ELR (cell line): ENCODE measurements around the gene ANKRD63.
A peak's percentile ranks its signal among the peaks of the same experiment; 100 is the strongest.

ENCODE experiments used
- DNase-seq: peaks from one replicate; pipeline ENCODE4 v3.0.0-alpha.2; 2015; ENCODE audit warnings: low read depth

ANKRD63 gene

DNA sequence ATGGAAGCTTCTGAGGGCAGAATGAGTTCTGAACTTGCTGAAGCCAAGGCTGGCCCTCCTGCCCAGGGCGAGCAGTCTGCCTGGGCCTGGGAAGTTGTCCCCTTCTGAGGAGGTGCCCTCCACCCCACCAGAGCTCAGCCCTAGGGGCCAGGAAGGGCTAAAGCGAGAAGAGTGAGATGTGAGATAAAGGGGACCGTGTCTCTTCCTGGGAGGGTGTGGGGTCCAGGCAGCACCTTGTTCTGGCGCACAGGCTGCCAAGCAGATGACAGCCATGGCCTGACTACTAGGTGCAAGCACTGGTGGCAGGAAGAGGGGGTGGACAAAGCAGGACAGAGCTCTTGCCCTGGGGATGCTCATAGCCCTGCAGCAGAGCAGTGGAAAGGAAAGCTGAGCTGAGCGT, 40.3 kb downstream of the ANKRD63 start:
- DNase-seq, result no peak

DNA sequence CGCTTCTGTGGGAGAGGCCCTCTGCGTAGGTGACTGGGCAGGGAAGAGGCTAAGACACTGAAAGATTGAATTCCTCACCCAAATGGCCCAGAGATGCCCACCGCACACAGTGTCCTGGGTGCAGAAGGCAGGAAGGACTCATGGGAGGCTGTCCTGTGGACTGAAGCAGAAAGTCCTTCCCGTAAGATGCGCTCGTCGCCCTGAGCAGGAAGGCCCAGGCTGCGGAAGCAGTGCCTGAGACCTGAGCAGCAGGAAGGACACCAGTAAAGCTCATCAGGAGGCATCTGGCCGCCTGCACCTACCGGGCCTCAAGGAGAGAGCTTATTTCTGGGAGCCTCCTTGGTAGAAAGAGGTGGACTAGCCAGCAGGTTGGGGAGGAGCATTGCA, 40.7 kb downstream of the ANKRD63 start:
- no peak for DNase-seq

DNA sequence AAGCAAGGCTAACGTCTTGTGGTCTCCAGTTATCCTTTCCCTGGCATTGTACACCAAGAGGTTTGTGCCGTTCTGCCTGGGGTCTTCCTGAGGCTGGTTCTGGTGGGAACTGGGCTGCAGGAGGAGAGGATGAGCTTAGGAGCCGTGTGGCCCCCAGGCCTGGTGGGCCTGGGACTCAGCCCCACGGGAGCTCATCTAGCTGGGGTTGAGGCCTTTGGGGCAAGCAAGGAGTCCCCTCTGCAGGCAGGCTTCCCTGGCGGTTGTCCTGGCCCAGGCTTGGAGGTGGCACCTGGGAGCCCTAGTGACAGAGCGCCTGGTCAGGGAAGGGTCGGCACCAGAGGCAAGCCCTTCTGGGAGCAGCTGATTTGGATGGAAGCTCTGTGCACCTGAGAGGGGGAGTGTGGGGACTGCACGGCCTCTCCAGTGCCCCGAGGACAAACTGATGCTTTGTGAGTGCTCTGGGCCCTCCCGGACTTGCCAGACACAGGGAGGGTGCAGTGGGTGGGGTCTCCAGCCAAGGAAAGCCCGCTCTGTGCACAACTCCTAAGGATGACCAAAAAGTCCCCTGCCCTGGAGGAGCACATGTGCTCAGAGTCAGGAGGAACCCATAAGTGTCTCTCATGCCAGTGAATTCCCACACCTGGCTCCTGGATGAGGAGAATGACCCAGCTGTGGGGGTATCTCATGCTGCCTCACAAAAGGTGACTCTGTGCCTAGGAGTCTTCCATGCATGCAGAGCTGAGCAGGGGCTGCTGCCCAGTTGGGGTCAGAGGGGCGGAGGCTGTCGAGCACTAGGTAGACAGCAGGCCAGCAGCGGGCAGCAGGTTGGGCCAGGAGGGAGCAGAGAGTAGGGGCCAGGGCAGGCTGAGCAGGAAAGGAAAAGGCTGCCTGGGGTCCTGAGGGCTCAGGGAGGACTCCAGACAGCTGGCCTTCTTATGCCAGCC, 41.3 kb downstream of the ANKRD63 start:
- no peak for DNase-seq

DNA sequence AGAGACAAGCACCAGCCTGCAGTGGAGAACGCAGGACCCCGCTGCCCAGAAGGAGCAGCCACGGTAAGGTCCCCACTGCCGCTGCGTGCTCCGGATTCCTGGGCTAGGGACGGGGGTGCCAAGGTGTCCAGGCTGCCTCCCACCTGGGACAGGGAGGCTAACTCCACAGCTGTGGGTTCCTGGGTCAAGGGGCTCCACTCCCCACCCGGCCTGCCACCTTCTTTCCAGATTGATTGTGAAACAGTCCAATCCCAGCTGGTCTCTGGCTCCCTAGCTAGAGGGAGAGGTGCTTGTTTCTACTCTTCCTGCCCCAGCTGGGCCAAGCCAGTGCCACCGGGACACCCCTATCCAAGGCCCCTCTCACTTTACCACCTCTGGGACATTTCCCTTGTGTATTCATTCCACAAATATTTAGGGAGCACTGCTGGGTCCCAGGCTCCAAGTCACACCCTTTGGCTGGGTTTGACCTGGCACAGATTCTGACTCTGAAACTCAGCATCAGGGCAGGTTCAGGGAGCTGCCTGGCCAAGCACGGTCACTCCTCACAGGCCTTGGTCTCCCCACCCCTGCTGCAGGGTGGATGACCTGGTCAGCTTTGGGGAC, 42.1 kb downstream of the ANKRD63 start:
- DNase-seq, result no peak

DNA sequence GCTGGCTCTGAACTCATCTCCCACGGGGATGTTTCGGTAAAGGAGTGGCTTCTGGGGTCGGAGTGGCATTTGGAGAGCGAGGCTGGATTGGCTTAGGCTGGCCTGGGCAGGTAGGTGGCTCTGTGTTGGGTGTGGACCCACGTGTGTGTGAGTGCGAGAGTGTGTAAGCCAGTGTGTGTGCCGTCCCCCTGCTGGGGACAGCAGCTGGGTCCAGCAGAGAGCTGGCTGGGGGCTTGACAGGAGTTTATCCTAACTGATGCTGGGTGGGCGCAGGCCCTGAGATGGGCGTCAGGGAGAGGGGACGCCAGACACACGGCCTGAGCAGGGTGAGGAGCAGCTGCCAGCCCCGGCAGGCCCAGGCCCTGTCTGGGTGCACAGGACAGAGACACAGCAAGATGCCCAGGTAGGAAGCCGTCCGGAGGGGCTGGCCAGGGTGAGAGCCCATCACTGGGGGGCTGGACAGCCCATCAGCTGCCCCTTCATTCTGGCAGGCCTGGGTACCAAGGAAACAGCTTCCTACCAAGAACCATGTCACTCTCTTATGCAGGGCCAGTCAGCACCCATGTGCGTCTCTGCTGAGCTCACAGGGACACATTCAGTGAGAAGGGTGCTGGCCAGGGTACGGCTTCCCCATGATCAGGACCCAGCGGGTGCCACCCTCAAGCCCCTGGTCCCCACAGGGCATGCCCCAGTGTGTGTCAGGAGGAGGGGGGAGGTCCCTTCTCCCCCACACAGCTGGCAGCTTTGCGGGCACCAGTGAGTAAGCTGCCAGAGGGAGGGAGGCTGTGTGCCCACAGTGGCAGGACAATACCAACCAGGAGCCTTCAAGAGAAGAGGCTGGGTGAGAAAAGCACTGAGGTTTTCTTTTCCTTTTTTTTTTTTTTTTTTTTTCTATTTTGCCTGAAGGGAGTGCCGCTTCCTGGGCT, 42.9 kb downstream of the ANKRD63 start:
- no peak for DNase-seq

DNA sequence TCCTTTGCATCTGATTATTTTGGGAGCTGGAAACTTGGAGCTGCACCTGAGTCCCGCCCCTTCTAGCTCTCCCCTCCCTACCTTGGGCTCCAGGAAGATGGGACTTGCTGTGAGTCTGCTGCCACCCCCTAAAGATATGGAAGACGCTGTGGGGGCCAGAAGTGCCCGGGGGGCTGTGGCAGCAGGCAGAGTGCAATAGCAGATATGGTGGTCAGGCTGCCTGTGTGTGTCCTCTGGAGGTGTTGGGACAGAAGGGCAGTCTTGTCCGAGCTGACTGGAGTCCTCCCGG, 43.5 kb downstream of the ANKRD63 start:
- DNase-seq, result no peak

DNA sequence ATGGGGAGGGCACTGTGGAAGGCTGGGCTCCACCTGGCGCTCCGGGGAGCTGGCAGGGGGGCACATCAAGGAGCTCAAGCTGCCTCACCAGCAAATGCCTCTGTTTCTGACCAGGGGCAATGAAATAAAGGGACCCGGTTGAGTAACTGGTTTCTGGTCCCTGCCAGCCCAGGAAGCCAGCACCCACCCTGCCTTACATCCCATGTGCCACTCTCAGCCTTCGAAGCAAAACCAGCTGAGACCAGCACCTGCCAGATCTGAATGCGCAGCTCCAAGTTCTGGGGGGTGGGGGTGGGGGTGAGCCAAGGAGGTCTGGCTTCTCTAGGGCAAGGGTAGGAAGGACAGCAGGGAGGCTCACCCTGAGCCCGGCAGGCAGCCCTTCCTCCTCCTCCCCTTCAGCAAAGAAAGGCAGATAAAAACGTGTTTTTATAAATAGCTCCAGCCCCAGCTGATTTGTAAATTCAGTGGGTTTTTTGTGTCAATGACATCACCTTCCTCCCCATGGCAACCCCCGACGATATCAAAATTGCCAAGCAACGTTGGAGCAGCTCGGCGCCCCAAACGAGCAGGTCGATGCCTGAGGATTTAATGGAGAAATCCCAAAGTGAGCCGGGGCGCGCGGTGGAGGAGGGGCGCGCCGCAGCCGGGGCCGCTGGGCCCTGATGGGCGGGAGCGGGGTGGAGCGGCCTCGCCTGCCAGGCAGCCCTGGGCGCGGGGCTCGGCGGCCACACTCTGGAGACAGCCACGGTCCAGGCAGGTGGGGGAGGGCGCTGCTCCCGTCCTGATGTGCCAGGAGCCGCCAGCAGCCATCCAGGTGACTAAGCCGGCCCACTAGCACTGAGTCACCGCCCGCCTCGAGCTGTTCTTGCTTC, 44.1 kb downstream of the ANKRD63 start, which contains the start of gene PAK6:
Gene PAK6 (plus strand): TSS at position 532 of the 872 bp plus-strand sequence. CDS start 25,723 bp downstream, outside the sequence.
- DNase-seq, result peak; percentile 80

DNA sequence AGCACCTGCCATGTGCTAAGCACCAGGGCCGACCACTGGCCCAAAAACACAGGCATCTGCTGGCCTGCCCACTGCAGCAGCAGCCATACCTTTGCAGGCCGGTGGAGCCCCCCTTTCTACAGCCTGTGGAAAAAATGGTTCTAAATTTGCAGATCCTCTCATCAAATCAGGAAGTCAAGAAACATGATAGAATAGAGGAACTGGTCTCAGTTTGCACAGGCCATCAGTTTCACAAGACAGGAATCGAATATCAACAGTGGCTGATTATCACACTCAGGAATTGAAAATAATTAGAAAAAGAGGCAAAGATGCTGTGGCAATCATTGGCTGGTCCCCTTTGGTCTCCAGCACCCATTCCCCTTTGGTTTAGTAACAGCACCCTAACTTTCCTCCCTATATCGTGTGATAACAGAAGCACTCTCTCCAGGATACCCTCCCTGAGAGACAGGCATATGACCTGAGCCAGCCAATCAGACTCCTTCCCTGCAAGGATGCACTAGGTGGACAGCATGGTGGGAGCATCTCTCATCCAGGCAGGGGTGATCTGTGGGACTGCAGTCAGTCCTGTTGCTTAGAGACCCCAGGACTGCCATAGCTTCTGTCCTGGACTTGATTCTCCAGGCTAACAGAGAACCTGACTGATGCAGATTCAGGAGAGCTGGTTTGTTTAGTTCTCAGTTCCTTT, 47.5 kb downstream of the ANKRD63 start:
- no peak for DNase-seq

DNA sequence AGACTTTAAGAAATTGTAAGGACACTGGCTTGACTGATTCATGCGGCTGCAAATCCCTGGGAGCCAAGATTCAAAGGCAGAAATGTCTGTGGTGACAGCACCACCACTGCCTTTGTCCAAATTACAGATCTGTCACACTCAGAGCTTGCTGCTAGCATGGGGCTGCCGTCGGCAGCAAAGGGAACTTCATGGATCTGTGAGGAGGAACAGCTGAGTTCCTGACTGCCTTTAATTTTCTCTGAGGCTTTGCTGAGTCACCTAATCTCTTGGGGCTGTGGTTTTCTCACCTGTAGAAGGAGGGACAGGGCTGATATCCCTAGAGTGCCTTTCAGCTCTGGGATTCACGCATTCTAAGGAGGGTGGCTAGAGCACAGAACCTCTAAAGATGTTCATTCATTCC, 48.1 kb downstream of the ANKRD63 start:
- DNase-seq, result no peak

DNA sequence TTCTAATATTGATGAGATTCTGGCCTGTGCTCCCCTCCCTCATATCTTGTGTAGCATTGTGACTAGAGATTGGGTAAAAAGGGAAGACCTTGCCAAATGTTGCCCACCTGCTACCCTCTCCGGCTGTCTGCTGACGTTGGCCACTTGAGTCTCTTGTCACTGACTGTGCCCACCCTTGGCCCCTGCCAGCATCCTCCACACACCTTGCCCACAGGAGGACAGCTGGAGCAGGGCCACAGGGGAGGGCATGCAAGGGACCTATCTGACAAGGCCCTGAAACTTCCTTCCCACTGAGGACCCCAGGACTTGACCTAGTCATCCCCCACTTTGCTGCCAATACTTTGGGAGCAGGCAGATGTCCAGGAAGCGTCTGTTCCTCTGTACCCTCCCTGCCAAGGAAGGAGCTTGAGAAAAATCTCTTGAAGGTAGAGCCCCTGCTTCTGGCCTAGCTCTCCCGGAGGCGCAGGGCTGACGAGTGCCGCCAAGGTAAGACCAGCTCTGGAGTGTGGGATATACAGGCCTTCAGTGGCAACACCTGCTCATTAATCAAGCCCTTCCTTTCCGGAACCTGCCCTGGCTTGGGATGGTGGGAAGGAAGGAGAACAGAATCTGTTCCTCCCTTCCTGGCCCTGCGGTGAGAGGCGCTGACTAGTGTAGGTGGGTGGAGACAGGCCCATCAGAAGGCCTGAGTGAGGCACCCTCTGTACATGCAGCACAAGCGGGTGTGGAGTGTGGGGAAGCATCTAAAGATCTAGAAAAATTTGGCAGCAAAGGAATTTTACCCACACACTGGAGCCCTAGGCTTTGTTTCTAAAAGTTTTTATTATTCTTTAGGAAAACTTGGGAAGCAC, 48.9 kb downstream of the ANKRD63 start:
- DNase-seq, result no peak

DNA sequence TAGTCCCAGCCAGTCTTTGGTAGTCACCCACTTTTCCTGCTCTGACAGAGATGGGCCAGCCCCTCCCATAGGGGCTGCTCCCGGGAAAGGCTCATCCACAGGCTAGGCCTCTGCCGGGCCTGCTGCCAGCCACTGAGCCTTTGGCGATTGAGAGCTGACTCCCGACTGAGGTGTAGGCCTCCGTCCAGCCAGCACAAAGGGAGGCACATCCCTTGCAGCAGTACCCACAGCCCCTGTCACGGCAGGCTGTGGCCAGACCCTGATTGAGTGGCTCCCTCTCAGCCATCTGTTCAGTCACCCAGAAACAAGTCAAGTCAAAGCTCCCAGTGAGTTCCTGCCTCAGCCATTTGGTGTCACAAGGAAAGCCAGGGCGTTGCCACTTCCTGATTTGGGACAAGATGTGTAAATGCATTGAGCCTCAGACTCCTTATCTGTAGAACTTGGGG, 50.2 kb downstream of the ANKRD63 start:
- no peak for DNase-seq
